Mesothelial cell of epicardium (in vitro differentiated cells): ENCODE data around the gene IL31RA. TPM values are rescaled to one million over a fixed set of nuclear protein-coding genes. Genes with fewer than 3 reads are reported as not detected.
"Not testable (repeated sequence)": the region's sequence is repeated elsewhere in the genome, so short reads cannot be mapped to it uniquely, and the experiment has no call there.

Source experiments
- DNase-seq, 2 experiments: peaks; one replicate each; pipeline ENCODE4 v3.0.0; 2021; ENCODE audit warnings: low spot score in 2 of 2; ENCODE audit not compliant: unreplicated experiment in 2 of 2
- H3K27ac Mint-ChIP-seq: 2 replicates; pipeline ENCODE4 v1.8.0; 2021; ENCODE audit warnings: mixed read lengths
- H3K27me3 Mint-ChIP-seq: 2 replicates; pipeline ENCODE4 v1.8.0; 2021; ENCODE audit warnings: low read depth, mixed read lengths
- H3K36me3 Mint-ChIP-seq: 2 replicates; pipeline ENCODE4 v1.8.0; 2021; ENCODE audit warnings: mixed read lengths
- H3K4me1 Mint-ChIP-seq: 2 replicates; pipeline ENCODE4 v1.8.0; 2021; ENCODE audit warnings: mixed read lengths
- H3K4me3 Mint-ChIP-seq: 2 replicates; pipeline ENCODE4 v1.8.0; 2021; ENCODE audit warnings: mild to moderate bottlenecking, moderate library complexity, mixed read lengths
- H3K9me3 Mint-ChIP-seq: 2 replicates; pipeline ENCODE4 v1.8.0; 2021; ENCODE audit warnings: mixed read lengths
- CTCF ChIP-seq: fragments of 200-600 bp; sonication (generic); IDR thresholded peaks from one replicate; pipeline ENCODE4 v1.5.0; 2021; ENCODE audit warnings: antibody characterized with exemption; ENCODE audit not compliant: unreplicated experiment
- total RNA-seq: library from RNA; stranded (reverse); gene quantifications from 3 replicates; pipeline ENCODE4 v1.2.1, GENCODE V29; 2021

IL31RA gene
- total RNA-seq, 1 donor from 2014 or later = not detected

- DNase-seq = no peak
- Mint-ChIP-seq H3K36me3 (no peaks in the 10 kb centered on the region), H3K27ac (peak overlapping the region; percentile 22), H3K4me3 (no peak overlapping the region), H3K4me1 (no peaks in the 10 kb centered on the region), H3K9me3 (no peaks in the 10 kb centered on the region), H3K27me3 (no peaks in the 10 kb centered on the region)
- TF ChIP-seq CTCF = no peak
Measured at GRCh38 chr5:55933377-55934114, 82.4 kb downstream of the IL31RA start.

- H3K36me3 Mint-ChIP-seq = peaks cover 2% of the 10 kb centered on the region
- no peaks in the 10 kb centered on the region for H3K27me3 Mint-ChIP-seq
- no peak for TF ChIP-seq CTCF
- DNase-seq = no peak
- no peak overlapping the region for H3K27ac Mint-ChIP-seq
- no peaks in the 10 kb centered on the region for H3K9me3 Mint-ChIP-seq
- no peaks in the 10 kb centered on the region for H3K4me1 Mint-ChIP-seq
- no peak overlapping the region for H3K4me3 Mint-ChIP-seq
Measured at GRCh38 chr5:55934115-55934613, 83.0 kb downstream of the IL31RA start.

GRCh38 chr5:55934720-55935119, 83.6 kb downstream of the IL31RA start:
- H3K27ac Mint-ChIP-seq = no peak overlapping the region

GRCh38 chr5:55935371-55935770, 84.2 kb downstream of the IL31RA start:
- Mint-ChIP-seq H3K4me3 (no peak overlapping the region), H3K9me3 (no peaks in the 10 kb centered on the region), H3K27ac (peak overlapping the region; percentile 54), H3K27me3 (no peaks in the 10 kb centered on the region), H3K36me3 (peaks cover 4% of the 10 kb centered on the region), H3K4me1 (no peaks in the 10 kb centered on the region)
- no peak for TF ChIP-seq CTCF
- DNase-seq = no peak

More at GRCh38 chr5:55934720-55935119, 83.6 kb downstream of the IL31RA start:
- no peaks in the 10 kb centered on the region for H3K9me3 Mint-ChIP-seq
- DNase-seq = no peak
- H3K27me3 Mint-ChIP-seq = no peaks in the 10 kb centered on the region
- H3K4me3 Mint-ChIP-seq = no peak overlapping the region
- peaks cover 2% of the 10 kb centered on the region for H3K36me3 Mint-ChIP-seq
- no peaks in the 10 kb centered on the region for H3K4me1 Mint-ChIP-seq
- no peak for TF ChIP-seq CTCF

GRCh38 chr5:55936100-55936693, 85.0 kb downstream of the IL31RA start:
- Mint-ChIP-seq H3K4me3 (no peak overlapping the region), H3K9me3 (no peaks in the 10 kb centered on the region), H3K27ac (peak overlapping the region; percentile 53), H3K36me3 (peaks cover 6% of the 10 kb centered on the region), H3K4me1 (no peaks in the 10 kb centered on the region), H3K27me3 (no peaks in the 10 kb centered on the region)
- peak; percentile 83 for TF ChIP-seq CTCF
- DNase-seq = peak; percentile 52 to 76

- H3K9me3 Mint-ChIP-seq, DNase-seq, H3K4me3 Mint-ChIP-seq, H3K27ac Mint-ChIP-seq, H3K4me1 Mint-ChIP-seq, H3K27me3 Mint-ChIP-seq: not testable (repeated sequence)
- H3K36me3 Mint-ChIP-seq = peaks cover 16% of the 10 kb centered on the region
Measured at GRCh38 chr5:55937598-55937997, 86.4 kb downstream of the IL31RA start.

- H3K9me3 Mint-ChIP-seq, H3K4me3 Mint-ChIP-seq, DNase-seq, H3K4me1 Mint-ChIP-seq, H3K27me3 Mint-ChIP-seq, H3K27ac Mint-ChIP-seq: not testable (repeated sequence)
- peaks cover 38% of the 10 kb centered on the region for H3K36me3 Mint-ChIP-seq
Measured at GRCh38 chr5:55941154-55941553, 90.0 kb downstream of the IL31RA start.
